WTC11 (cell line): ENCODE measurements around the gene GALNT16. TPM values are rescaled to one million over a fixed set of nuclear protein-coding genes. Genes with fewer than 3 reads are reported as not detected.

Experiments used
- ATAC-seq: fragments of 200-7000 bp; cut with Tn5 transposase; 2 replicates; pipeline ENCODE4 v1.10.0; 2021; ENCODE audit warnings: mild to moderate bottlenecking, moderate library complexity
- CTCF ChIA-PET: fragments of 300-600 bp; sonication (Branson Sonifier 250); formaldehyde crosslinking; loops from one replicate; lab custom pipeline; 2021; ENCODE audit warnings: antibody characterized with exemption; lab: Charles Lee
- POLR2A ChIA-PET: fragments of 350-600 bp; sonication (Branson Sonifier 250); formaldehyde crosslinking; loops from one replicate; lab custom pipeline; 2021; ENCODE audit warnings: antibody characterized with exemption; lab: Charles Lee
- DNase-seq: peaks from one replicate; pipeline ENCODE4 v3.0.0; 2021; ENCODE audit warnings: low spot score
- H3K27ac Mint-ChIP-seq: 2 replicates; pipeline ENCODE4 v1.8.0; 2021; ENCODE audit warnings: mixed read lengths
- H3K27me3 Mint-ChIP-seq: 2 replicates; pipeline ENCODE4 v1.8.0; 2021; ENCODE audit warnings: low read depth, mild to moderate bottlenecking, moderate library complexity, mixed read lengths
- H3K36me3 Mint-ChIP-seq: 2 replicates; pipeline ENCODE4 v1.8.0; 2021; ENCODE audit warnings: mixed read lengths
- H3K4me1 Mint-ChIP-seq: 2 replicates; pipeline ENCODE4 v1.8.0; 2022; ENCODE audit warnings: mixed read lengths
- H3K4me3 Mint-ChIP-seq: 2 replicates; pipeline ENCODE4 v1.8.0; 2021; ENCODE audit warnings: mild to moderate bottlenecking, moderate library complexity, mixed read lengths
- H3K9me3 Mint-ChIP-seq: 2 replicates; pipeline ENCODE4 v1.8.0; 2021; ENCODE audit warnings: mixed read lengths
- ATF6 ChIP-seq: sonication (generic); formaldehyde crosslinking; IDR thresholded peaks from 2 replicates; pipeline ENCODE4 v1.8.1; 2023; ENCODE audit warnings: mild to moderate bottlenecking, missing genetic modification reagents
- JAZF1 ChIP-seq: fragments of 250-450 bp; sonication (Bioruptor Pico); IDR thresholded peaks from 2 replicates; pipeline ENCODE4 v1.9.0; 2021; ENCODE audit warnings: moderate library complexity, mild to moderate bottlenecking, inconsistent platforms
- MYBL2 ChIP-seq: sonication (generic); formaldehyde crosslinking; IDR thresholded peaks from 2 replicates; pipeline ENCODE4 v1.8.1; 2023; ENCODE audit warnings: mild to moderate bottlenecking, moderate library complexity, missing genetic modification reagents
- OVOL2 ChIP-seq: fragments of 250-450 bp; sonication (Bioruptor Pico); IDR thresholded peaks from 2 replicates; pipeline ENCODE4 v1.9.0; 2021; ENCODE audit warnings: mild to moderate bottlenecking, borderline replicate concordance
- PRRX2 ChIP-seq: fragments of 250-450 bp; sonication (Bioruptor Pico); IDR thresholded peaks from 2 replicates; pipeline ENCODE4 v1.8.0; 2021; ENCODE audit warnings: mild to moderate bottlenecking
- RORB ChIP-seq: fragments of 250-450 bp; sonication (Bioruptor Pico); IDR thresholded peaks from 2 replicates; pipeline ENCODE4 v1.9.0; 2021; ENCODE audit warnings: mild to moderate bottlenecking
- SP1 ChIP-seq: sonication (generic); formaldehyde crosslinking; conservative IDR thresholded peaks from 2 replicates; pipeline ENCODE4 v1.8.1; 2022; ENCODE audit warnings: missing genetic modification reagents
- TEAD4 ChIP-seq: sonication (generic); formaldehyde crosslinking; IDR thresholded peaks from 2 replicates; pipeline ENCODE4 v1.8.0; 2022; ENCODE audit warnings: mild to moderate bottlenecking, missing genetic modification reagents
- ZNF219 ChIP-seq: sonication (generic); formaldehyde crosslinking; IDR thresholded peaks from 2 replicates; pipeline ENCODE4 v1.8.0; 2023; ENCODE audit warnings: missing genetic modification reagents, mild to moderate bottlenecking, borderline replicate concordance
- ZNF425 ChIP-seq: fragments of 250-450 bp; sonication (Bioruptor Pico); conservative IDR thresholded peaks from 2 replicates; pipeline ENCODE4 v1.9.0; 2021; ENCODE audit warnings: mild to moderate bottlenecking
- ZNF671 ChIP-seq: fragments of 250-450 bp; sonication (Bioruptor Pico); IDR thresholded peaks from 2 replicates; pipeline ENCODE4 v1.8.0; 2021; ENCODE audit warnings: mild to moderate bottlenecking
- total RNA-seq: library from RNA; stranded (reverse); gene quantifications from 3 replicates; pipeline ENCODE4 v1.2.3, GENCODE V29; 2021
- TF ChIP-seq, protein P1 (sequence below): sonication (generic); formaldehyde crosslinking; IDR thresholded peaks from 2 replicates; pipeline ENCODE4 v1.8.0; 2022; ENCODE audit warnings: mild to moderate bottlenecking, missing genetic modification reagents
- TF ChIP-seq, protein P2 (sequence below): sonication (generic); formaldehyde crosslinking; IDR thresholded peaks from 2 replicates; pipeline ENCODE4 v1.8.0; 2023; ENCODE audit warnings: missing genetic modification reagents, mild to moderate bottlenecking, borderline replicate concordance
- TF ChIP-seq, protein P3 (sequence below): sonication (generic); formaldehyde crosslinking; IDR thresholded peaks from 2 replicates; pipeline ENCODE4 v1.8.1; 2022; ENCODE audit warnings: mild to moderate bottlenecking, missing genetic modification reagents, moderate library complexity, borderline replicate concordance
- TF ChIP-seq, protein P4 (sequence below): sonication (generic); formaldehyde crosslinking; IDR thresholded peaks from 2 replicates; pipeline ENCODE4 v1.8.1; 2023; ENCODE audit warnings: mild to moderate bottlenecking, missing genetic modification reagents, moderate library complexity
- TF ChIP-seq, protein P5 (sequence below): sonication (generic); formaldehyde crosslinking; IDR thresholded peaks from 2 replicates; pipeline ENCODE4 v1.8.0; 2022; ENCODE audit warnings: mild to moderate bottlenecking, missing genetic modification reagents

The GALNT16 gene
- total RNA-seq, 1 experiment from 2014 or later = 4.5 TPM

DNA sequence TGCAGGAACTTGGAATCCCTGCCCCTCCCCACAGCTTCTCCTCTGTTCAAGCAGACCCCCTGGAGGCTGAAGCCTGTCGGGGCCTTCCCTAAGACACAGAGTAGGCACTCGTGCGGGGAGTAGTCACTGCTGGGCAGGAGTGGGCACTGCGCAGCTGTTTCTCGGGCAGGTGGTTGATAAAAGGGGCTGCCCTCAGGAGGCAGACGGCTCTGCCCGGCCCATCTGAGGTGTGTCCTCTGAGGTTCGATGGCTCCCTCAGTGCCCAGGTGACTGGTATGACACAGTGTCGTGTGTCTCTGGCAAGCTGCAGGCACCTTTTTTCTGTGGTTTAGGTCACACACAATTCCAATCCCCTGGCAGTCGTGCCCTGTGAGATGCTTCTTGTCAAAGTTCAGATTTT, 10.1 kb downstream of the GALNT16 start:
- DNase-seq (no peak), ATAC-seq (no peak; the same call in 1 of the 2 replicates)
- Mint-ChIP-seq H3K9me3 (no peaks in the 10 kb centered on the region), H3K36me3 (no peaks in the 10 kb centered on the region), H3K4me3 (no peak overlapping the region), H3K27ac (no peak overlapping the region), H3K27me3 (no peaks in the 10 kb centered on the region), H3K4me1 (no peaks in the 10 kb centered on the region)
- POLR2A ChIA-PET = no interaction called here
- CTCF ChIA-PET = interaction anchor here (0.6 to 2.2 kb wide), 2 partner anchors 9 to 38 kb away, joined by 3 to 8 read pairs; no protein-coding TSS in a partner anchor
- TF ChIP-seq, protein P1, sequence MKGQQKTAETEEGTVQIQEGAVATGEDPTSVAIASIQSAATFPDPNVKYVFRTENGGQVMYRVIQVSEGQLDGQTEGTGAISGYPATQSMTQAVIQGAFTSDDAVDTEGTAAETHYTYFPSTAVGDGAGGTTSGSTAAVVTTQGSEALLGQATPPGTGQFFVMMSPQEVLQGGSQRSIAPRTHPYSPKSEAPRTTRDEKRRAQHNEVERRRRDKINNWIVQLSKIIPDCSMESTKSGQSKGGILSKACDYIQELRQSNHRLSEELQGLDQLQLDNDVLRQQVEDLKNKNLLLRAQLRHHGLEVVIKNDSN (CRISPR knock-in tag) = no peak
- TF ChIP-seq RORB (CRISPR knock-in tag) (no peak), ZNF219 (CRISPR knock-in tag) (no peak), JAZF1 (CRISPR knock-in tag) (no peak), TEAD4 (CRISPR knock-in tag) (no peak), ZNF671 (CRISPR knock-in tag) (no peak), SP1 (CRISPR knock-in tag) (no peak), MYBL2 (CRISPR knock-in tag) (no peak), ZNF425 (CRISPR knock-in tag) (no peak), OVOL2 (CRISPR knock-in tag) (no peak), ATF6 (CRISPR knock-in tag) (no peak), PRRX2 (no peak)
- TF ChIP-seq, protein P2, sequence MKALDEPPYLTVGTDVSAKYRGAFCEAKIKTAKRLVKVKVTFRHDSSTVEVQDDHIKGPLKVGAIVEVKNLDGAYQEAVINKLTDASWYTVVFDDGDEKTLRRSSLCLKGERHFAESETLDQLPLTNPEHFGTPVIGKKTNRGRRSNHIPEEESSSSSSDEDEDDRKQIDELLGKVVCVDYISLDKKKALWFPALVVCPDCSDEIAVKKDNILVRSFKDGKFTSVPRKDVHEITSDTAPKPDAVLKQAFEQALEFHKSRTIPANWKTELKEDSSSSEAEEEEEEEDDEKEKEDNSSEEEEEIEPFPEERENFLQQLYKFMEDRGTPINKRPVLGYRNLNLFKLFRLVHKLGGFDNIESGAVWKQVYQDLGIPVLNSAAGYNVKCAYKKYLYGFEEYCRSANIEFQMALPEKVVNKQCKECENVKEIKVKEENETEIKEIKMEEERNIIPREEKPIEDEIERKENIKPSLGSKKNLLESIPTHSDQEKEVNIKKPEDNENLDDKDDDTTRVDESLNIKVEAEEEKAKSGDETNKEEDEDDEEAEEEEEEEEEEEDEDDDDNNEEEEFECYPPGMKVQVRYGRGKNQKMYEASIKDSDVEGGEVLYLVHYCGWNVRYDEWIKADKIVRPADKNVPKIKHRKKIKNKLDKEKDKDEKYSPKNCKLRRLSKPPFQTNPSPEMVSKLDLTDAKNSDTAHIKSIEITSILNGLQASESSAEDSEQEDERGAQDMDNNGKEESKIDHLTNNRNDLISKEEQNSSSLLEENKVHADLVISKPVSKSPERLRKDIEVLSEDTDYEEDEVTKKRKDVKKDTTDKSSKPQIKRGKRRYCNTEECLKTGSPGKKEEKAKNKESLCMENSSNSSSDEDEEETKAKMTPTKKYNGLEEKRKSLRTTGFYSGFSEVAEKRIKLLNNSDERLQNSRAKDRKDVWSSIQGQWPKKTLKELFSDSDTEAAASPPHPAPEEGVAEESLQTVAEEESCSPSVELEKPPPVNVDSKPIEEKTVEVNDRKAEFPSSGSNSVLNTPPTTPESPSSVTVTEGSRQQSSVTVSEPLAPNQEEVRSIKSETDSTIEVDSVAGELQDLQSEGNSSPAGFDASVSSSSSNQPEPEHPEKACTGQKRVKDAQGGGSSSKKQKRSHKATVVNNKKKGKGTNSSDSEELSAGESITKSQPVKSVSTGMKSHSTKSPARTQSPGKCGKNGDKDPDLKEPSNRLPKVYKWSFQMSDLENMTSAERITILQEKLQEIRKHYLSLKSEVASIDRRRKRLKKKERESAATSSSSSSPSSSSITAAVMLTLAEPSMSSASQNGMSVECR (CRISPR knock-in tag) = no peak
- TF ChIP-seq, protein P3, sequence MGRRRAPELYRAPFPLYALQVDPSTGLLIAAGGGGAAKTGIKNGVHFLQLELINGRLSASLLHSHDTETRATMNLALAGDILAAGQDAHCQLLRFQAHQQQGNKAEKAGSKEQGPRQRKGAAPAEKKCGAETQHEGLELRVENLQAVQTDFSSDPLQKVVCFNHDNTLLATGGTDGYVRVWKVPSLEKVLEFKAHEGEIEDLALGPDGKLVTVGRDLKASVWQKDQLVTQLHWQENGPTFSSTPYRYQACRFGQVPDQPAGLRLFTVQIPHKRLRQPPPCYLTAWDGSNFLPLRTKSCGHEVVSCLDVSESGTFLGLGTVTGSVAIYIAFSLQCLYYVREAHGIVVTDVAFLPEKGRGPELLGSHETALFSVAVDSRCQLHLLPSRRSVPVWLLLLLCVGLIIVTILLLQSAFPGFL (CRISPR knock-in tag) = no peak
- TF ChIP-seq, protein P4, sequence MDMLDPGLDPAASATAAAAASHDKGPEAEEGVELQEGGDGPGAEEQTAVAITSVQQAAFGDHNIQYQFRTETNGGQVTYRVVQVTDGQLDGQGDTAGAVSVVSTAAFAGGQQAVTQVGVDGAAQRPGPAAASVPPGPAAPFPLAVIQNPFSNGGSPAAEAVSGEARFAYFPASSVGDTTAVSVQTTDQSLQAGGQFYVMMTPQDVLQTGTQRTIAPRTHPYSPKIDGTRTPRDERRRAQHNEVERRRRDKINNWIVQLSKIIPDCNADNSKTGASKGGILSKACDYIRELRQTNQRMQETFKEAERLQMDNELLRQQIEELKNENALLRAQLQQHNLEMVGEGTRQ (CRISPR knock-in tag) = no peak
- TF ChIP-seq, protein P5, sequence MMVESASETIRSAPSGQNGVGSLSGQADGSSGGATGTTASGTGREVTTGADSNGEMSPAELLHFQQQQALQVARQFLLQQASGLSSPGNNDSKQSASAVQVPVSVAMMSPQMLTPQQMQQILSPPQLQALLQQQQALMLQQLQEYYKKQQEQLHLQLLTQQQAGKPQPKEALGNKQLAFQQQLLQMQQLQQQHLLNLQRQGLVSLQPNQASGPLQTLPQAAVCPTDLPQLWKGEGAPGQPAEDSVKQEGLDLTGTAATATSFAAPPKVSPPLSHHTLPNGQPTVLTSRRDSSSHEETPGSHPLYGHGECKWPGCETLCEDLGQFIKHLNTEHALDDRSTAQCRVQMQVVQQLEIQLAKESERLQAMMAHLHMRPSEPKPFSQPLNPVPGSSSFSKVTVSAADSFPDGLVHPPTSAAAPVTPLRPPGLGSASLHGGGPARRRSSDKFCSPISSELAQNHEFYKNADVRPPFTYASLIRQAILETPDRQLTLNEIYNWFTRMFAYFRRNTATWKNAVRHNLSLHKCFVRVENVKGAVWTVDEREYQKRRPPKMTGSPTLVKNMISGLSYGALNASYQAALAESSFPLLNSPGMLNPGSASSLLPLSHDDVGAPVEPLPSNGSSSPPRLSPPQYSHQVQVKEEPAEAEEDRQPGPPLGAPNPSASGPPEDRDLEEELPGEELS (CRISPR knock-in tag) = no peak
